Stromal cell of bone marrow (primary cell): ENCODE measurements around the gene CIAO2A.
A peak's percentile ranks its signal among the peaks of the same experiment; 100 is the strongest.
"Not testable (repeated sequence)": the region's sequence is repeated elsewhere in the genome, so short reads cannot be mapped to it uniquely, and the experiment has no call there.

Source experiments
- DNase-seq: peaks from one replicate; pipeline ENCODE4 v3.0.0-alpha.2; 2012; ENCODE audit warnings: low read depth

The CIAO2A gene, protein sequence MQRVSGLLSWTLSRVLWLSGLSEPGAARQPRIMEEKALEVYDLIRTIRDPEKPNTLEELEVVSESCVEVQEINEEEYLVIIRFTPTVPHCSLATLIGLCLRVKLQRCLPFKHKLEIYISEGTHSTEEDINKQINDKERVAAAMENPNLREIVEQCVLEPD

DNA sequence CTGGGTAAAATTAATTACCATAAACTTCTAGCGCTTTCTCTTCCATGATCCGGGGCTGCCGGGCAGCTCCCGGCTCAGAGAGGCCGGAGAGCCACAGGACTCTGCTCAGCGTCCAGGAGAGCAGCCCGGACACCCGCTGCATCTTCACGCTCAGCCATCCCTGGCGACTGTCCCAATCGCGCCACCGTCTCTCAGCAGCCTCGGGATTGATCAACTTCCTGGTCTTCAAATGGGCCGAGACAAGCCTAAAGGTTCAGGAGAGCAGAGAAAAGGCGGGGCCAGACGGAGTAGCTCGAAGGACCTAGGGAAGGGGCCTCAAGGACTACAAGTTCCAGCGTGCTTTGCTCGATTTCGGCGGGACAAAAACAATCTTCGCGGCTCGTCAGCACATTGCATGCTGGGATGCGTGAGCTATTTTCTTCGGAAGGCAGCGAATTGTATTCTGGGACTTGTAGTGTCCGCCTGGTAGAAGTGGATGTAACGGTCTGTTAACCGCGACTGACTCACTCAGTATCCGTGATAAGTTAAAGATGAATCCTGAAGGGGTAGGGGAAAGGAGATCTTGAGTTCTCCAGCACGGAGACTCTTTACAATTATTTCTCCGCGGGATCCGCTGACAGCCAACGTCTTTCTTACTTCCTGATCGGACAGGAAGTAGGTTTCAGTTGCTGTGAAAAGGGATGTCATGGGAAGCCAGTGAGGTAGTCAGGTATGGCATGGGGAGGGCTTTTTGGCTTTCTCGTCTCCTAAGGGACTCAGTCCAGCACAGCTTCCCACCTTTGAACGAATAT lies at the start of gene CIAO2A:
Gene CIAO2A (minus strand): TSS at position 212 of the 791 bp plus-strand sequence. CDS start 70 bp downstream, at position 142.
- peak; percentile 99 for DNase-seq

DNA sequence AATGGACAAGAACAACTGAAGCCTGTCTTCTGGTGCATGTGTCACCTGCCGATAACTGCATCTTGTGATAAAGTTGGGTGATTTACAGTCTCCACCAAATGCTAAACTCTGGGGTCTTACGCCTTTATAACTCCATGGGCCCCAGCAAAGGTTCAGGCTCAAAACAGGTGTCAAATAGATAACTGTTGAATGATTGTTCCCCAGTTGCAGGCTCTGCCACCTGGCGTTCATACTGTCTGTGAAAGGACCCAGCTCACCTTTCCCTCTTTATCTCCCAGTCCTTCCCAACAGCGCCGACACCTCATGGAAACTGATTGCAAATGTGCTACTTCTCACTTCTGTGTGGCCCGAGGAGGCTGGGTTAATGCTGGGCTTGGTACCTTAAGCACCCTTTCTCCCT lies 49.6 kb upstream of the CIAO2A start:
- no peak for DNase-seq

DNA sequence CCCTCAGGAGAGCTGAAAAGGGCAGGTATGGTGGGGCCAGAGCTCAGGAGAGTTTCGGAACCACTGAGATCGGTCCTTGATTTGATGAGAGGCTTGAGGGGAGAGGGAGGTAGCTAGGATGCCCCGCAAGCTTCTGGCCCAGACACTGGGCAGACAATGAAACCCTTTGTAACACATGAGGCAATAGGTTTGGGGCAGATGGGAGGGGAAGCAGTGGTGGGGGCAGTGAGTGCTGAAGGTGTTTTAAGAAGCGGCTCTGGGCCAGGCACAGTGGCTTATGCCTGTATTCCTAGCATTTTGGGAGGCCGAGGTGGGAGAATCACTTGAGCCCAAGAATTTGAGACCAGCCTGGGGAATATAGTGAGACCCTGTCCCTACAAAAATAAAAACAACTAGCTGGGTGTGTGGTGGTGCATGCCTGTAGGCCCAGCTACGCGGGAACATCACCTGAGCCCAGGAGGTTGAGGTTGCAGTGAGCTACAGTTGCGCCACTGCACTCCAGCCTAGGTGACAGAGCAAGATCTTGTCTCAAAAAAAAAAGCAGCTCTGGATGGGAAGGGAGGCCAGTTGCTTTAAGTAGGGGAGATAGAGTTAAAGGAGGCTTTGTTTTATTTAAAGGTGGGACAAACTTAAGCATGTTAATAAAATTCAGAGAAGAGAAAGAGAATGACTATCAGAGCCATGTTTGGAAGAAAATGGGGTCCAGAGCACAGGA lies 48.3 kb upstream of the CIAO2A start:
- no peak for DNase-seq

DNA sequence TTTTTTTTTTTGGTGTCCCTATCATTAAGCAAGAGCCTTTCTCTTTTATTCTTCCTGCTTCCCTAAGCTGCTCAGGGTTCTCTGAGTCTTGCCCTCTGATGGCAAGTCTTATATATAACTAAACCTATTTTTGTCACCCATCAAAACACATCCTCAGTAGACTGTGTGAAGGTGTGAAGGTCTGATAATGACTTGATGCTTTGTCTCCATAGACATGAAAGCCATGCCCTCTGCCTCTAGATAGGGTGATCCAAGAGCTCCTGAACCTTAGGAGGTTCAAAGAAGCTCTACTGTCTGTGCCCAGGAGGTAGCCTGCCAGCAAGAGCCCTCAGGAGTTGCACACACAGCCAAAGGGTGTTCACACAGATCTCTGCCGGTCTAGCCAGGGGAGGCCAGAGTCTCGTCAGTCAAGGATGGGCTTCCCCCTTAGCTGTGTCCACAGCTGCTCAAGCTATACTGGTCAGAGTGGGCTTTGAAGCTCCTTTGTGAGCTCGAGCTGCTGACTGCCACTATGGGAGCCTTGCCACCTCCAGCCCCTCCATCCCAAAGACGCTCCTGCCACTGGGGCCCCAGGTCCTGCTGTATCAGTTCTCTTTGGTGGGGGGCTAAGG lies 44.8 kb upstream of the CIAO2A start:
- DNase-seq = no peak

DNA sequence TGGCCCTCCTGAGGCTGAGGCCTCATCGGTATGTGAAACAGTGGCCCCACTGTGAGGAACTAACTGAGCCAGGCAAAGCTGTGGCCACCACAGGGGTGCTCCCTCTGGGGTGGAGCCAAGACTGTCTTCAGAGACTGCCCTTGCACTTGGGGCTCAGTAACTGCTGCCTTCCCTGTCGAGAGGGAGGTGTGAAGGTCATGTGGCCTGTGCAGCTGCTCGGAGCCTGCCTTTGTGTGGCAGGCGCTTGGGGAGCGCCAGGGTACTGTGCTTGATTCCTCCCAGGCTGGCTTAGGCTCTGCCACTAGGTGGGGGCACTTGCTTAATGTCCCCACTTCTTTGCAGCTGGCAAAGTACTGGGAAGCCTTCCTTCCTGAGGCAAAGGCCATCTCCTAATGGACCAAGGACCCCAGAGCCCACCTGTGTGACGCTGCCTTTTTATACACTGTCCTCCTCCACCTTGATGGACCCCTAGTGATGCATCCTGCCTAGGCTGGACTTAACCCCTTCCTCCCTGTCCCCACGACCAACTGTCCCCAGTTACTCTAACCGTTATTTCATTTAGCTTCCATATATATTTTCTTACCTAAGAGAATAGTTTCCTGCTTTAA lies 43.7 kb upstream of the CIAO2A start:
- no peak for DNase-seq

DNA sequence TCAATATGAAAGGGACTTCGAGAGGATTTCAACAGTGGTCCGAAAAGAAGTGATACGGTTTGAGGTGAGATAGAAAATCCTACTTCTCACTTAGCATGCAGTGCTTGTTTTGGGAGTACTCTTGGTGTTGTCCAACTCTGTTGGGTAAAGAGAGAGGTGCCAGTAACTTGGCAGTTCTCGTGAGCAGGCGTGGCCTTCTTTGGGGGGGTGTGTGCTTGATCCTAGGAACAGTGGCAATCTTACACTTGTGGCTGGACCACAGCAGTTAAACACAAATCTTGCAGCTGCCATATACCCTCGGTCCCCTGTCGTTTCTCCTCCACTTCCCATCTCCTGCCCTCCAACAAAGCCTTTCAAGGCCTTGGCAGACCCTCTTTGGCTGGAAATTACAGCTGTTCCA lies 42.7 kb upstream of the CIAO2A start:
- DNase-seq = no peak

DNA sequence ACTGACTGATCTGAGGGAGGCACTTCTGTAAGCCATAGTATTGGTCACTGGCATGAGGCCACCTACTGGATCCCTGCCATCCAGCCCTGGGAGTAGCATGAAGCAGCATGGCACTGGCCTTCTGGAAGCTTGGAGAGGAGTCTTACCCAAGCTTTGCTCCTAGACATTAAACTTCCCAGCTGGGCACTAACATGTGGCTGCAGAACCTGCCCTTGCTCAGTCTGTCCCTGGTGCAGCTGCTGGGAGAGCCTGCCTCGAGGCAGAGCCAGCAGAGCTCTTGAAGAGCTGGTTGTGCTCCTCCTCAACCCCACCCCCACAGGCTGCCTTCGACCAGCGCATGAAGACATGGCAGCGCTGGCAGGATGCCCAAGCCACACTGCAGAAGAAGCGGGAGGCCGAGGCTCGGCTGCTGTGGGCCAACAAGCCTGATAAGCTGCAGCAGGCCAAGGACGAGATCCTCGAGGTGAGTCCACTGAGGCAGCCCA lies 40.7 kb upstream of the CIAO2A start:
- peak; percentile 19 for DNase-seq

DNA sequence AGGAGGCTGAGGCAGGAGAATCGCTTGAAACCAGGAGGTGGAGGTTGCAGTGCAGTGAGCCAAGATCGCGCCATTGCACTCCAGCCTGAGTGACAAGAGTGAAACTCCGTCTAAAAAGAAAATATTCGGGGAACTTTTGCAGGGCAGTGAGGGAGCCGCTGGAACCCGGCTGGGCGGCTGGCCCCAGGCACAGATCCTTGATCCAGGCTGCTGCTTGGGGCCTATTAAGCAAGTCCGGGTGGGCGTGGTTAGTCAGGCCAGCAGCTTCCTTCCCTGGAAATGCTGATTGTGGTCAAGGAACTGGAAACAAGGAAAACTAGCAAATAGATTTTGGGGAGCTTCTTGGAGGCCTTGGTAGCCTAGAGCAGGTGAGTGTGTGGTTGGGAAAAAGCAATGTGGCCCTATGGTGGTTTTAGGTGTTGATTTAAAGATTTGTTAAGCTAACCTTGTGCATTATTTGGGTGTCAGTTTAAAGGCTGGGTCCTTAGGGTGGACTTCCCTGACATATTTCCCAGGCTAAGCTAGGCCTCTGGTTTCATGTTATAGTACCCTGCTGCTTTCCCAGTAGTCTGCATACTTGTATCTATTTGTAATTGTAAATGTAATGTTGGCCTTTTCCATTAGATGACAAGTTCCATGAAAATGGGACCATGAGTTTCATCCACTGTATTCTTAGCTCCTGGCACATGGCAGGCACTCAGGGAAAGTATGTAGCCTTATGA lies 40.1 kb upstream of the CIAO2A start:
- no peak for DNase-seq

DNA sequence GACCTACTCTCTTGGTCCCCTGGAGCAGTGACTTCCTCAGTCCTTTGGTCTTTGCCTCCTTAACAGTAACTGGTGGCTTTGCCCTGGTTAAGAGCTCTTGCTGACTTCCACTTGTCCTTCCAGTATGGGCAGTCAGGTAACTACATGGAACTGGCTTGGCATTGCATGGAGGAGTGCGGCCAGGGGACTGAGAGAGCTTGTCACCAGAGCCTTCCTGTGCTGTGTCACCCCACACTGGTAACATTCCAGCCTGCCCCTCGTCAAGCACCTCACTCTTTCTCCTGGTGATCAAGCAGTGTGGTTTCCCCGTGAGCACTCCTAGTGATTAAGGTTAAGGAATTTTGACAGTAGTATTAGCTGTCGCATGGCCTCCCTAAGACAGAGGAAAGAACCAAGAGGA lies 38.6 kb upstream of the CIAO2A start:
- no peak for DNase-seq

DNA sequence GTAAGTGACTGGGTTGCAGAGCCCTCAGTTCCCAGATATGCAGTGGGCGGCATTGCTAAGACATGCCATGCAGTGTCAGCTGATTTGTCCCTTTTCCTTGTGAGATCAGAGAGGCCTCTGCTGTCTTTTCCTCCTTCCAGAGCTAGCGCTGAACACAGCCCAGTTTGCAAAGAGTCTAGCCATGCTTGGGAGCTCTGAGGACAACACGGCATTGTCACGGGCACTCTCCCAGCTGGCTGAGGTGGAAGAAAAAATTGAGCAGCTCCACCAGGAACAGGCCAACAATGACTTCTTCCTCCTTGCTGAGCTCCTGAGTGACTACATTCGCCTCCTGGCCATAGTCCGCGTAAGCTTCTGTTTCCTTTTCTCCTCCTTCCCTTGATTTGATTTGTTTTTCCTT lies 37.9 kb upstream of the CIAO2A start:
- no peak for DNase-seq

DNA sequence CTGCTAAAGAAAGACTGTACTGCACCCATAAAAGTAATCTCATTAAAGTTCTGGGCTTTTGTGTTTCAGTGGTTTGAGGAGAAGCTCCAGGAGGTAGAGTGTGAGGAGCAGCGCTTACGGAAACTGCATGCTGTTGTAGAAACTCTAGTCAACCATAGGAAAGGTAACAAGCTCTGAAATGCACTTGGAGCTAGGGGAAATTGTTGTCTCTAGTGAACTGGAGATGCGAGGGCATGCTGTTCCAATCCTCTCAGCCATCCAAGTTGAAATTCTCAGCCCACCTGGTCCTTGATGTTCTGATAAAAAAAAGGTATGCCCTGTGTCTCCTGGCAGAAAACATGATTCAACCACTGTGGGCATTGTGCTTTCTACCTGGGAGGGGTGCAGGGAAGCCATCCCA lies 36.5 kb upstream of the CIAO2A start:
- DNase-seq = no peak

DNA sequence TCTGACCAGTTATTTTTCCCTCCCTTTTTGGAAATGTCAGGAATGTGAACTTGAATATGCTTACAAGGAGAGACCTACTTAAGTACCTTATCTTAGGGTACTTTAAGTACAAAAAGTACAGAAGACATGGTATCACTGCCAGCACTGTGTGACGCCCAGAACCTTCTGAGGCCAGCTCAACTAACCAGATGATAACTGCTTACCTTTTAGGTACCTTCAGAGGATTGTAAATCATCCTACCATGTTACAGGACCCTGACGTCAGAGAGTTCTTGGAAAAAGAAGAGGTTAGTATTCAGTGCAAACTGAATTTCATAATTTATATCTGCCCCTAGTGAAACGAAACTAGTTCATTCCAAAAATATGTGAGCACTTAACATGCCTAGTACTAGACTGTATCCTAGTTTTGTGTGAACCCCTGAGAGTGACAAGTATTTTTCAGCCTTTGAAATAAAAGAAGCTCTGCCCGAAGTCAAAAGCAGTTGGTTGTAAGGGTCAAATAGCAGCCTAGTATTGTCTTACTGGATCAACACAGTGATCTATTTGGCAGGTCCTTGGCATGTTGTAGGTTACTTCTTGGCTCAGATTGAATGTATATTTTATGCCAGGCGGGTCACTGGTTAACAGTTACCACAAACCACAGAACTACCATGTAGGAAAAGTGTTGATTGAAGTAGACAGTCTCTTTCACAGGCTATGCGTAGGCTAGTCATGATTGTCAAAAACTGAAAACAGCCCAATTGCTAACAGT lies 34.1 kb upstream of the CIAO2A start:
- DNase-seq = no peak

DNA sequence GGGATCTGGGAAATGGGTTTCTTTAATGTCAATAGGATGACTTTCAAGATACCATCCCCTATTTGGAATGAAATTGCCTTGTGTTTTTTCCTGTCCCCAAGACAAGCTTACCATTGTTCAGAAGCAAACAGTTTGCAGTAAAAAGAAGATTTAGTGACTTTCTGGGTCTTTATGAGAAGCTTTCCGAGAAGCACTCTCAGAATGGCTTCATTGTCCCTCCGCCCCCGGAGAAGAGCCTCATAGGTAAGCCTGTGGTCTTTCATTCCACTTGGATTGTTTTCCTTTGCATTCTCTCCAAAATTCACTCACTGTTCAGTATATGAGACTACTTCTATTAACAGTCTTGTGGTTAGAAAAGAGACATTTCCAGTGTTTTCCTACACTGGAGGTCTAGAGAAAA lies 32.3 kb upstream of the CIAO2A start:
- DNase-seq = no peak

DNA sequence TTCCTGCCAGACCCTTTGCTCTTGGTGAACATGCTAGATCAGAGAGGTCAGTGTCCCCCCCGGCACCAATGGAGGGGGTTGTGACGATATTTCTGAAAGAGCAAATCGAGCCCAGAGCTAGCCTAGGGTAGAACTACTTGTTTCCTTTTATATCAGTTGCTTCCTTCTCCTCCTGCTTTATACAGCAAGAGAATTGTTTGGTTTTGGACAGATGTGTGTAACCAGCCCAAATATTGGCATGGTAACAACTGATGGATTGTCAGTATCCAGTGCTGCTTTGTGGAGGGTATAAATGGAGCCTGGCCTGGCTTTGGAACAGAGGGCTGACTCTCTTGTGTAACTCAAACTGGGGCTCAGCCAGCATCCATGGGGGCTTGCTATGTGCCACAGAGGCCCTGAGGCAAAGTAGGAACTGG lies 29.3 kb upstream of the CIAO2A start:
- no peak for DNase-seq

DNA sequence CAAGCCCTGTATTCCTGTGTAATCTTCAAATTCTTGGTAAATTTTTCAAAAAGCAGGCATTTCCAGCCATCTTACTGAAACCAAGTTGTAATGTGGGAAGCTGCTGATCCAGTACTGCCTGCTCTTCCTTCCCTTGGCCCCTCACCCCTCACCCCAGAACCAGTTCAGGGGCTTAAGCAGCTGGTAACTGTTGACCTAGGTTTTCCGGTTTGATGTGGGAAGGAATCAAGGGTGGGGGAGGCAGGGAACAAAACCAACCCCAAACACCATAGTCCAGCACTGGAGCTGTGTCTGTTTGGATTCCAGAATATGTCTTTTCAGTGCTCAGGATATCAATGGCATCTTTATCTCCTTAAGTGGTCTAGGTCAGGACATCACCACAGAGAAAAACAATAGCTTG lies 28.8 kb upstream of the CIAO2A start:
- DNase-seq = no peak

DNA sequence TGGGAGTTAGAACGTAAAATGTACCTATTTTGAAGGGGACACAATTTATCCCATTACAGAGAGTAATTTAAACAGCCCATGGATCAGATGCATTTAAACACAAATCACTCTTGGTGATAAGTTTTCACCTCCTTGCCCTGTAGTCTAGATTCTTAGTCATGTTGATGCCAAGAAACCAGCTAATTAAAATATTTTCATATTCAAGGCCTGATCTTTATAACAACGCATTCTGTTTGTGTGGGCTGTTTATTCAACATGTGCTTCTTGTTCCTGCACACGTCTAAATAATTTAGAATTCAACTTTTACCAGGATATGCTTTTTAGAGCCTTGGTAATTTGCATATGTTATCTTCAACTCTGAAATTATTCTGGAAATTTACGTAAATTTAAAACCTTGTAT lies 28.0 kb upstream of the CIAO2A start:
- no peak for DNase-seq

DNA sequence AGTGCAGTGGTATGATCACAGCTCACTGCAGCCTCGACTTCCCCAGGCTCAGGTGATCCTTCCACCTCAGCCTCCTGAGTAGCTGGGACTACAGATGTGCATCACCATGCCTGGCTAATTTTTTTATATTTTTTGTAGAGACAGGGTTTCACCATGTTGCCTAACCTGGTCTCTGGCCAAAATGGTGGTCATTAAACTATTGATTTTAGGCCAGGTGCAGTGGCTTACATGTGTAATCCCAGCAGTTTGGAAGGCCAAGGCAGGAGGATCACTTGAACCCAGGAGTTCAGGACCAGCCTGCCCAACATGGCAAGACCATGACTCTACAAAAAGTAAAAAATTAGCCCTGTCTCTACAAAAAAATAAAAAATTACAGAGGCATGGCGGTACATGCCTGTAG lies 26.7 kb upstream of the CIAO2A start:
- not testable (repeated sequence) for DNase-seq

DNA sequence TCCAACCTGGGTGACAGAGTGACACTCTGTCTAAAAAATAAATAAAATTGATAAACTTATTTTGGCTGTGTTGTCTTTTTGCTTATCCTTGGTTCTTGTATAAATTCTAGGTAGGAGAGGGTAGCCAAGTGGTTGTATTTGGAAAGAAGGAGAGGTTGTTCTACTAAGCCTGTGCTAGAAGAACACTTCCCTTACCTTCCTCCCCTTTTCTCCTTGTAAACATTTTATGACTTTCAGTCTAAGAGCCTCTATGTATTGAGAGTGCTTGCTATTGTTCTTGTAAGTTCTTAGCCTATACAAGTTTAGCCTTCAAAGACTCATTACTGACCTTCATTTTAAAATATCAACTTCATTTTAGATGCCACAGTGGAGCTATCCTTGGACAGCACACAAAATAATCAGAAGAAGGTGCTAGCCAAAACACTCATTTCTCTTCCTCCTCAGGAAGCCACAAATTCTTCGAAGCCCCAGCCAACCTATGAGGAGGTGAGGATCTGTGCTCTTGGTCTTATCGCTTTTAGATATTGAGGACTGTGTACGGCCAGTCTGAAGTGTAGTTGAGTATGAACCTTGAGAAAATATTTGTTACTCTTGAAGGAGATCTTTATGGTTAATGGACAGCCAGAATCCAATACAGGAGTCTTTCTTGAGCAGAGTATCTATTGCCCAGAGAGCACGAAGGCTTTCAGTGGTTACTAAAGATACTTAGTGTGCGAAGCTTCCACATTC lies 24.3 kb upstream of the CIAO2A start:
- no peak for DNase-seq

DNA sequence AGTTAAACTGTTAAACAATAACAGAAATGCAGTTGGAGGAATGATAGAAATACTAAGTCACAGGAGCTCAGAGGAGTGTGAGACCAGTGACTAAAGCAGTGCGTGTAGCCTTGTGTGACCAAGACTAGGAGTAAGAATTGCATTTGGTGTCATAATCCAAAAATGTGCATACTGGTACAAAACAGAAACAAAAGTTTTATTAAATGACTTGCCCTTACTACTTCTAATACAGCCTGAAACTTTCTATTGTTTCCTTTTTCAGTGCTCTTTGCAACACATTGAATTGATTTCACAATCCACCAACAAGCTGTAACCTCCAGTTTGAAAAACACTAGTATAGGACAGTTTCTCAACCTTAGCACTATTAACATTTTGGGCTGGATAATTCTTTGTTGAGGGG lies 19.3 kb upstream of the CIAO2A start:
- peak; percentile 42 for DNase-seq
